CD4-positive, alpha-beta memory T cell (primary cell): Measurements from ENCODE around the gene MAGI1. TPM values are rescaled to one million over a fixed set of nuclear protein-coding genes. Genes with fewer than 3 reads are reported as not detected.

Source experiments
- CTCF ChIA-PET: fragments of 350-600 bp; sonication (Branson Sonifier 250); formaldehyde crosslinking; loops from one replicate; lab custom pipeline; 2021; ENCODE audit warnings: inconsistent platforms; ENCODE audit not compliant: partially characterized antibody; lab: Charles Lee
- POLR2A ChIA-PET: fragments of 350-600 bp; sonication (Branson Sonifier 250); formaldehyde crosslinking; loops from one replicate; lab custom pipeline; 2021; ENCODE audit not compliant: partially characterized antibody; lab: Charles Lee
- DNase-seq, 5 donors: peaks; one replicate each; pipeline versions ENCODE4 v3.0.0 to v3.0.0-alpha.2; 2020 to 2022; ENCODE audit warnings: mixed read lengths in 1 of 5
- H3K27ac ChIP-seq: one replicate; pipeline ENCODE4 v1.7.0; 2013; ENCODE audit warnings: low read depth, low read length
- H3K27me3 ChIP-seq: 2 replicates; pipeline ENCODE4 v1.7.0; 2013; ENCODE audit warnings: mild to moderate bottlenecking, low read length, moderate library complexity; ENCODE audit not compliant: insufficient read depth
- H3K36me3 ChIP-seq: 2 replicates; pipeline ENCODE4 v1.7.0; 2013; ENCODE audit warnings: mild to moderate bottlenecking, low read length, moderate library complexity; ENCODE audit not compliant: insufficient read depth
- H3K4me1 ChIP-seq: 2 replicates; pipeline ENCODE4 v1.7.0; 2013; ENCODE audit warnings: mild to moderate bottlenecking, low read length, moderate library complexity; ENCODE audit not compliant: insufficient read depth
- H3K4me3 ChIP-seq, 2 donors: one replicate each; pipeline ENCODE4 v1.7.0; 2013; ENCODE audit warnings: low read length in 2 of 2, mild to moderate bottlenecking in 1 of 2
- H3K9me3 ChIP-seq, 2 donors: one replicate each; pipeline ENCODE4 v1.7.0; 2013; ENCODE audit warnings: low read length in 2 of 2, control low read depth in 1 of 2; ENCODE audit not compliant: control insufficient read depth in 1 of 2
- H3K27ac Mint-ChIP-seq, 7 donors: one replicate each; pipeline ENCODE4 v1.8.0; 2020 to 2021; ENCODE audit warnings: mixed read lengths in 7 of 7, mild to moderate bottlenecking in 6 of 7, inconsistent platforms in 3 of 7, moderate library complexity in 3 of 7
- H3K27me3 Mint-ChIP-seq, 2 donors: one replicate each; pipeline ENCODE4 v1.8.0; 2020 to 2021; ENCODE audit warnings: mixed read lengths in 2 of 2
- H3K36me3 Mint-ChIP-seq, 2 donors: one replicate each; pipeline ENCODE4 v1.8.0; 2020 to 2021; ENCODE audit warnings: mixed read lengths in 2 of 2, inconsistent platforms in 1 of 2, mild to moderate bottlenecking in 1 of 2
- H3K4me1 Mint-ChIP-seq, 4 donors: one replicate each; pipeline ENCODE4 v1.8.0; 2020 to 2021; ENCODE audit warnings: mixed read lengths in 4 of 4, mild to moderate bottlenecking in 1 of 4
- H3K4me3 Mint-ChIP-seq, 8 donors: one replicate each; pipeline ENCODE4 v1.8.0; 2020 to 2021; ENCODE audit warnings: mixed read lengths in 8 of 8, mild to moderate bottlenecking in 7 of 8, moderate library complexity in 6 of 8, inconsistent platforms in 3 of 8
- H3K9me3 Mint-ChIP-seq, 8 donors: one replicate each; pipeline ENCODE4 v1.8.0; 2020 to 2021; ENCODE audit warnings: mixed read lengths in 8 of 8, mild to moderate bottlenecking in 5 of 8, inconsistent platforms in 3 of 8, moderate library complexity in 1 of 8
- intact Hi-C: fragments of 100-400 bp; cut with micrococcal nuclease; formaldehyde crosslinking; loops from one replicate; pipeline ENCODE4 v1.15.1; 2023
- polyA plus RNA-seq, 2 donors: library from polyadenylated mRNA; unstranded; fragments of 300-500 nt; fragmentation: Illumina TruSeq; gene quantifications; one replicate each; pipeline ENCODE4 v1.2.3, GENCODE V29; 2021
- total RNA-seq, 2 experiments: library from RNA; stranded (reverse); gene quantifications; one replicate each; pipeline ENCODE4 v1.2.3, GENCODE V29; 2021

The MAGI1 gene
- total and polyA plus RNA-seq, 4 experiments from 2014 or later, result 0.20 TPM; not detected in 3

- Histone ChIP-seq H3K9me3 (no peaks in the 10 kb centered on the region), H3K4me1 (no peaks in the 10 kb centered on the region), H3K27ac (no peak overlapping the region), H3K4me3 (no peak overlapping the region), H3K27me3 (no peaks in the 10 kb centered on the region), H3K36me3 (no peaks in the 10 kb centered on the region)
- DNase-seq, result no peak
- H3K4me1 Mint-ChIP-seq, result no peaks in the 10 kb centered on the region
- no peaks in the 10 kb centered on the region for H3K36me3 Mint-ChIP-seq
- no peak overlapping the region for H3K4me3 Mint-ChIP-seq
- CTCF ChIA-PET, result no interaction called here
- H3K27me3 Mint-ChIP-seq, result no peaks in the 10 kb centered on the region
- intact Hi-C loops, result no loop called here
- POLR2A ChIA-PET, result no interaction called here
- H3K27ac Mint-ChIP-seq, result no peak overlapping the region
- peaks cover 0 to 4% (median 0%) of the 10 kb centered on the region in 8 donors for H3K9me3 Mint-ChIP-seq
Observed at GRCh38 chr3:65577843-65578430, 460.8 kb downstream of the MAGI1 start.

GRCh38 chr3:65576966-65577365 is 461.8 kb downstream of the MAGI1 start:
- no peaks in the 10 kb centered on the region for H3K36me3 Mint-ChIP-seq
- no peak for DNase-seq
- Histone ChIP-seq H3K27me3 (no peaks in the 10 kb centered on the region), H3K27ac (no peak overlapping the region), H3K36me3 (no peaks in the 10 kb centered on the region), H3K4me3 (no peak overlapping the region), H3K9me3 (no peaks in the 10 kb centered on the region), H3K4me1 (no peaks in the 10 kb centered on the region)
- no peak overlapping the region for H3K4me3 Mint-ChIP-seq
- intact Hi-C loops, result no loop called here
- POLR2A ChIA-PET, result no interaction called here
- H3K4me1 Mint-ChIP-seq, result no peaks in the 10 kb centered on the region
- no peaks in the 10 kb centered on the region for H3K27me3 Mint-ChIP-seq
- CTCF ChIA-PET, result no interaction called here
- H3K27ac Mint-ChIP-seq, result no peak overlapping the region
- H3K9me3 Mint-ChIP-seq, result peaks cover 0 to 5% (median 0%) of the 10 kb centered on the region in 8 donors

- no peaks in the 10 kb centered on the region for H3K27me3 Mint-ChIP-seq
- POLR2A ChIA-PET, result no interaction called here
- no peak for DNase-seq
Observed at GRCh38 chr3:65576228-65576627, 462.5 kb downstream of the MAGI1 start.

GRCh38 chr3:65575376-65575840 is 463.3 kb downstream of the MAGI1 start:
- Histone ChIP-seq H3K27ac (no peak overlapping the region), H3K27me3 (no peaks in the 10 kb centered on the region), H3K9me3 (no peaks in the 10 kb centered on the region), H3K4me1 (no peaks in the 10 kb centered on the region), H3K4me3 (no peak overlapping the region), H3K36me3 (no peaks in the 10 kb centered on the region)
- CTCF ChIA-PET, result no interaction called here
- no peak for DNase-seq
- Mint-ChIP-seq H3K27me3 (no peaks in the 10 kb centered on the region), H3K4me3 (no peak overlapping the region), H3K9me3 (peaks cover 0 to 5% (median 0%) of the 10 kb centered on the region in 8 donors), H3K4me1 (no peaks in the 10 kb centered on the region), H3K36me3 (no peaks in the 10 kb centered on the region), H3K27ac (no peak overlapping the region)
- POLR2A ChIA-PET, result no interaction called here
- intact Hi-C loops, result no loop called here

More at GRCh38 chr3:65576228-65576627, 462.5 kb downstream of the MAGI1 start:
- intact Hi-C loops, result no loop called here
- peaks cover 0 to 5% (median 0%) of the 10 kb centered on the region in 8 donors for H3K9me3 Mint-ChIP-seq
- no peak overlapping the region for H3K27ac Mint-ChIP-seq
- H3K4me3 Mint-ChIP-seq, result no peak overlapping the region
- H3K4me3 ChIP-seq, result no peak overlapping the region
- H3K36me3 Mint-ChIP-seq, result no peaks in the 10 kb centered on the region
- H3K4me1 Mint-ChIP-seq, result no peaks in the 10 kb centered on the region
- no peaks in the 10 kb centered on the region for H3K27me3 ChIP-seq
- H3K36me3 ChIP-seq, result no peaks in the 10 kb centered on the region
- CTCF ChIA-PET, result no interaction called here
- no peak overlapping the region for H3K27ac ChIP-seq
- H3K4me1 ChIP-seq, result no peaks in the 10 kb centered on the region
- H3K9me3 ChIP-seq, result no peaks in the 10 kb centered on the region

GRCh38 chr3:65573548-65574116 is 465.1 kb downstream of the MAGI1 start:
- Mint-ChIP-seq H3K36me3 (no peaks in the 10 kb centered on the region), H3K9me3 (peaks cover 0 to 5% (median 2%) of the 10 kb centered on the region in 8 donors), H3K4me3 (no peak overlapping the region), H3K4me1 (no peaks in the 10 kb centered on the region), H3K27ac (no peak overlapping the region), H3K27me3 (no peaks in the 10 kb centered on the region)
- ChIA-PET POLR2A (no interaction called here), CTCF (no interaction called here)
- no peak overlapping the region for H3K27ac ChIP-seq
- no peak overlapping the region for H3K4me3 ChIP-seq
- no peaks in the 10 kb centered on the region for H3K9me3 ChIP-seq
- no peaks in the 10 kb centered on the region for H3K27me3 ChIP-seq
- no peaks in the 10 kb centered on the region for H3K36me3 ChIP-seq
- H3K4me1 ChIP-seq, result no peaks in the 10 kb centered on the region
- intact Hi-C loops, result no loop called here
- DNase-seq, result no peak

- Histone ChIP-seq H3K4me1 (no peaks in the 10 kb centered on the region), H3K36me3 (no peaks in the 10 kb centered on the region), H3K27ac (no peak overlapping the region), H3K27me3 (no peaks in the 10 kb centered on the region), H3K4me3 (no peak overlapping the region), H3K9me3 (no peaks in the 10 kb centered on the region)
- H3K9me3 Mint-ChIP-seq, result peaks cover 0 to 4% (median 0%) of the 10 kb centered on the region in 8 donors
- ChIA-PET CTCF (no interaction called here), POLR2A (no interaction called here)
- H3K4me1 Mint-ChIP-seq, result no peaks in the 10 kb centered on the region
- no peak overlapping the region for H3K4me3 Mint-ChIP-seq
- intact Hi-C loops, result no loop called here
- H3K27me3 Mint-ChIP-seq, result no peaks in the 10 kb centered on the region
- no peak for DNase-seq
- no peak overlapping the region for H3K27ac Mint-ChIP-seq
- no peaks in the 10 kb centered on the region for H3K36me3 Mint-ChIP-seq
Observed at GRCh38 chr3:65572175-65572777, 466.4 kb downstream of the MAGI1 start.

GRCh38 chr3:65569845-65570405 is 468.8 kb downstream of the MAGI1 start:
- no peaks in the 10 kb centered on the region for H3K27me3 Mint-ChIP-seq
- POLR2A ChIA-PET, result no interaction called here
- intact Hi-C loops, result no loop called here

More at GRCh38 chr3:65569845-65570405, 468.8 kb downstream of the MAGI1 start:
- peaks cover 0 to 4% (median under 1%) of the 10 kb centered on the region in 8 donors for H3K9me3 Mint-ChIP-seq
- H3K27me3 ChIP-seq, result no peaks in the 10 kb centered on the region
- no peak overlapping the region for H3K4me3 Mint-ChIP-seq
- no peaks in the 10 kb centered on the region for H3K4me1 Mint-ChIP-seq
- no peak overlapping the region for H3K27ac ChIP-seq
- no peak for DNase-seq
- no peaks in the 10 kb centered on the region for H3K4me1 ChIP-seq
- H3K4me3 ChIP-seq, result no peak overlapping the region
- CTCF ChIA-PET, result no interaction called here
- no peaks in the 10 kb centered on the region for H3K36me3 ChIP-seq
- no peaks in the 10 kb centered on the region for H3K9me3 ChIP-seq
- no peaks in the 10 kb centered on the region for H3K36me3 Mint-ChIP-seq
- no peak overlapping the region for H3K27ac Mint-ChIP-seq
